NCI-H345 (cell line): ENCODE measurements around the gene FCGR3A.
"Not testable (repeated sequence)": the region's sequence is repeated elsewhere in the genome, so short reads cannot be mapped to it uniquely, and the experiment has no call there.

Experiments used
- DNase-seq: peaks from one replicate; lab custom pipeline; 2025; lab: John Stamatoyannopoulos, UW

The FCGR3A gene

DNA sequence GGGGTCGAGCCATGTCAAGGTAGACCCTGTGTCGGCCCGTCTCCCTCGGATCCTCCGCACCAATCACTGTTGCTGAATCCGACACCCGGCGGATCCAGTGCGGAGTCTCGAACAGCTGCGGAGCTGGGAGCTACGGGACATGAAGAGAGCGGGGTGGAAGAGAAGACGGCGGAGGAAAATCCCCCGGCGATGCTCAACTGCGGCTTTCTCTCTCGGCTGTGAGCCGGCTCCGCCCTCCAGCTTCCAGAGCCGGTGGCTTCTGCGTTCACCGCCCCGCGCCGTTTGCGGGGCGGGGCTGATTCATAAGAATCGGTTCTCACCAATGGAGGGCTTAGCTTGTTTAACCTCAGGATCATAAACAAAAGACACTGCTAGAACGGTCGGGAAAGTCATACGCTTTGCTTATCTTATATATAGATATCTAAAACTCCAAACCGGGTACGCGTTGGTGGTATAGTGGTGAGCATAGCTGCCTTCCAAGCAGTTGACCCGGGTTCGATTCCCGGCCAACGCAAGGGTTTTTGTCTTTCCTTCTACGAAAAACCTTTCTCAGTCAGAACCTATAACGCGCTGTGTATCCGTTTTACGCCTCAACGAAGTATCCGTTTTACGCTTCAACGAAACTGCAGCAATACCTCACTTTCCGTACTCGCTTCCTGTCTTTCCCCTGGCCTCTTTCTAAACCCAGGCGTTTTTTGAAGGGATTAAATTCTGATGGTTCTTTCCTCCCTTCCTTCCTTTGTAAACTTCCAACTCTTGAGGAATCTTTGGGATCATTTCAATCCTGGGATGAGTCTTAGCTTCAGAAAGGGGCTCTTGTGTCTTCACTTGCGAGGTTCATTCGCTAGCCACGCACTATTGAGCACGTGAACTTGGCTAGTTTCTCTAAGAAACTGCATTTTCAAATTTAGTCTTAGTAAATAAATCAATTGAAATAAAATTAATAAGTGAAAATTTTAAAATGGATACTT lies 18.7 kb downstream of the FCGR3A start:
- DNase-seq, result peak; percentile 75

GRCh38 chr1:161530158-161530557 lies 19.5 kb downstream of the FCGR3A start:
- peak; percentile 40 for DNase-seq

DNA sequence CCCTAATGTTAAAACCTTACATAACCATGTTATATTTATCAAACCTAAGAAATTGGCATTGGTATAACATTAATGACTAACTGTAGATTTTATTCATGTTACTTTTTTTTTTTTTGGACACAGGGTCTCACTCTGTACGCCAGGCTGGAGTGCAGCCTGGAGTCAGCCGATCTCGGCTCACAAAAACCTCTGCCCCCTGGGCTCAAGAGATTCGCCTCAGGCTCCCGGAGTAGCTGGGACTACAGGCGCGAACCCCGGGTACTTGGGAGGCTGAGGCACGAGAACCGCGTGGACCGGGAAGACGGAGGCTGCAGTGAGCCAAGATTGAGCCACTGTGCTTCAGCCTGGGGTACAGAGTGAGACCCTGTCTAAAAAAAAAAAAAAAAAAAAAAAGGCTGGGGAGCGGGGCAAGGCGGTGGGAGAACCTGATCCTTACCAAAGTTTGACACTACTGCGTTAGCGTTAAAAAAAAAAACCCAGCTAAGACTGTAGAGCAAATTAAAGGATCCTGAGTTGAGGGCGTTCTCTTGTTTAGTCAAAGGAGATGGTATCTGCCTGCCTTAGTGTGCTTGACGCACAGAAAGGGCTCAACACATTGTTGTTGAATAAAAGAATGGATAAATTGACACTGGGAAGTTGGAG lies 20.0 kb downstream of the FCGR3A start:
- DNase-seq, result not testable (repeated sequence)

- not testable (repeated sequence) for DNase-seq
Observed at GRCh38 chr1:161528550-161528949, 21.1 kb downstream of the FCGR3A start.

DNA sequence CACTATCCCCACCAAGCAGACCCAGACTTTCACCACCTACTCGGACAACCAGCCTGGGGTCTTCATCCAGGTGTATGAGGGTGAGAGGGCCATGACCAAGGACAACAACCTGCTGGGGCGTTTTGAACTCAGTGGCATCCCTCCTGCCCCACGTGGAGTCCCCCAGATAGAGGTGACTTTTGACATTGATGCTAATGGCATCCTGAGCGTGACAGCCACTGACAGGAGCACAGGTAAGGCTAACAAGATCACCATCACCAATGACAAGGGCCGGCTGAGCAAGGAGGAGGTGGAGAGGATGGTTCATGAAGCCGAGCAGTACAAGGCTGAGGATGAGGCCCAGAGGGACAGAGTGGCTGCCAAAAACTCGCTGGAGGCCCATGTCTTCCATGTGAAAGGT lies 23.7 kb downstream of the FCGR3A start:
- not testable (repeated sequence) for DNase-seq

DNA sequence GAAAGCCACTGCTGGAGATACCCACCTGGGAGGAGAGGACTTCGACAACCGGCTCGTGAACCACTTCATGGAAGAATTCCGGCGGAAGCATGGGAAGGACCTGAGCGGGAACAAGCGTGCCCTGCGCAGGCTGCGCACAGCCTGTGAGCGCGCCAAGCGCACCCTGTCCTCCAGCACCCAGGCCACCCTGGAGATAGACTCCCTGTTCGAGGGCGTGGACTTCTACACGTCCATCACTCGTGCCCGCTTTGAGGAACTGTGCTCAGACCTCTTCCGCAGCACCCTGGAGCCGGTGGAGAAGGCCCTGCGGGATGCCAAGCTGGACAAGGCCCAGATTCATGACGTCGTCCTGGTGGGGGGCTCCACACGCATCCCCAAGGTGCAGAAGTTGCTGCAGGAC lies 24.3 kb downstream of the FCGR3A start:
- not testable (repeated sequence) for DNase-seq

DNA sequence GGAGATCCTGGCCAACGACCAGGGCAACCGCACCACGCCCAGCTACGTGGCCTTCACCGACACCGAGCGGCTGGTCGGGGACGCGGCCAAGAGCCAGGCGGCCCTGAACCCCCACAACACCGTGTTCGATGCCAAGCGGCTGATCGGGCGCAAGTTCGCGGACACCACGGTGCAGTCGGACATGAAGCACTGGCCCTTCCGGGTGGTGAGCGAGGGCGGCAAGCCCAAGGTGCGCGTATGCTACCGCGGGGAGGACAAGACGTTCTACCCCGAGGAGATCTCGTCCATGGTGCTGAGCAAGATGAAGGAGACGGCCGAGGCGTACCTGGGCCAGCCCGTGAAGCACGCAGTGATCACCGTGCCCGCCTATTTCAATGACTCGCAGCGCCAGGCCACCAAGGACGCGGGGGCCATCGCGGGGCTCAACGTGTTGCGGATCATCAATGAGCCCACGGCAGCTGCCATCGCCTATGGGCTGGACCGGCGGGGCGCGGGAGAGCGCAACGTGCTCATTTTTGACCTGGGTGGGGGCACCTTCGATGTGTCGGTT lies 24.8 kb downstream of the FCGR3A start:
- not testable (repeated sequence) for DNase-seq

GRCh38 chr1:161523817-161524741 lies 25.5 kb downstream of the FCGR3A start, which contains the start of gene HSPA6:
HSPA6 (plus strand) TSS chr1:161524540; CDS start chr1:161524659, 119 bp downstream.
- peak; percentile 45 for DNase-seq

DNA sequence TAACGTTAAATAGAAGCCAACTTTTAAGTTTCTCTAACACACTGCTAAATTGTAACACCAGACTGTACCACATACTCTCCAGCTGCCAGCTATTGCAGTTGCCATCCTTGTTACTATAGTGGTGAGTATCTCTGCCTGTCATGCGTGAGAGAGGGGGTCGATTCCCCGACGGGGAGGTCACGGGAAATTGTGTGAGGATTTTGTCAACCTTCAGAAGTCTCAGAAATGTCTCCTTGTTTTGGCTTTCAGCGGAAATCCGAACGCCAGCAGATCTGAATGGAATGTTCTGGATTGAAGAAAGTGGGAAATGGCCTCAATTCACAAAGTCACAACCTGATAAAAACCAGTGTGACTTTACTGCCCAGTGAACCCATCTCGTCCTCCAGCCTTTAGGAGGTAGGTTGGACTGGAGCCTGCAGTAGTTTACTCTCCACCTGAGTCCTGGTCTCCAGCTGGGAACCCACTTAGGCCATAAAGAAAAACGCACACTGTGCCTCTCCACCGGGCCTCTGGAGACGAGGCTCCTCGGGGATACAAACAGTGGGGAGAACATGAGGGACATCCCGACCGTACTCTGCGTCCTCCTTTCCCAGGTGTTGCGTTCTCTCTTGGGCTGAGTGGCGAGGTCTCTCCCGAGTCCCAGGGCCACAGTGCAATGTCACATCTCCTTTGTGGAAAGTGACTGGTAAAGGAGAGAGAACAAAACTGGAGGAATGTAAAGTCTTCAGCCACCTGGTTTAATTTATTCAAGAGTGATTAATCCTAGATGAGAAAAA lies 26.4 kb downstream of the FCGR3A start:
- DNase-seq, result not testable (repeated sequence)

- DNase-seq, result not testable (repeated sequence)
Observed at GRCh38 chr1:161513953-161514352, 35.7 kb downstream of the FCGR3A start.

DNA sequence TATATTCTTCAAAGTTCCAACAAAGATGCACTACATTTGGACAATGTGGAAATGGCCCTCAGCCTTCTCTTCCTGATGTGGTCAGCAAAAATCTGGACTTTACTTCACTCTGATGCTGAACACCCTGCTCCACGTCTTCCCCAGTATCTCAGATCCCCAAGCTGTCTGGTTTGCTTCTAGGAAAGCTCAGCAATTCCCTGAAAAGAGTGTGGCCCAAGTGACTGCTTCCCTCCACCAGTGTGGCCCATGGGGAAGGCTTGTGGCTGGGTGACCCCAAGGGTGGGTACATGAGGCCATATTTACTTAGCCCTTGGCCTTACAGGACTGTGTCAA lies 36.2 kb downstream of the FCGR3A start:
- not testable (repeated sequence) for DNase-seq

GRCh38 chr1:161512636-161513447 lies 36.8 kb downstream of the FCGR3A start:
- DNase-seq, result not testable (repeated sequence)

DNA sequence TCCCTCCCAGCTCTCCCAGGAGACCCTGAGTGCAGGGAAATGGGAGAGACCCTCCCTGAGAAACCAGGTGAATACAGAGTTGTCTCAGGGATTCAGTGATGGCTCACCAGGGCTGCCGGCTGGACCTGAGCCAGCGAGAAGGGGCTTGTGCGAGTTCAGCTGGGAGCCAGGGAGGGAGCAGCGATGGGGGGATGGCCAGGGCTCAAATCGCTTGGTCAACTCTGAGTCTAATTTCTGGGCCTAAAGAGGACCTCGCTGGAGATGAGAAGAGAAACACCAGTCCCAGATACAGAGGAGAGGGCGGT lies 37.9 kb downstream of the FCGR3A start:
- DNase-seq, result no peak

GRCh38 chr1:161511018-161511755 lies 38.4 kb downstream of the FCGR3A start:
- DNase-seq, result no peak

DNA sequence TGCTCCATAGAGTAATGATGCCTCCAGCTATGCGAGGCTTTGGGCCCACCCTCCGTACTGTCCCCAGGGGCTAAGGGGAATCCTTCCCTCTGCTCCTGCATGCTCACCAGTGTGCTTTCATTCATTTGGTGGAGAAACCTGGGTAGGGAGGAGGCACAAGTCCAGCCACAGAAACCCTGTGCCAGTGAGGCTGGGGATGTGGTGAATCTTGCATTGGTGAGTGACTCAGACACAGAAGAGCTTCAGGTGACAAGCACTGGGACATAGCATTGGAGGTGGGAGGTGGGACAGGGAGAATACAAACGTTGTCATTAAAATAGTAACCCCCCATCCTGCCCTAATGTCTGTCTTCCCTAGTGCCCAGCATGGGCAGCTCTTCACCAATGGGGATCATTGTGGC lies 39.1 kb downstream of the FCGR3A start:
- no peak for DNase-seq

- no peak for DNase-seq
Observed at GRCh38 chr1:161506336-161507223, 43.0 kb downstream of the FCGR3A start.

- no peak for DNase-seq
Observed at GRCh38 chr1:161505686-161506085, 43.9 kb downstream of the FCGR3A start.

- no peak for DNase-seq
Observed at GRCh38 chr1:161503394-161503748, 46.2 kb downstream of the FCGR3A start.
